Stimulated activated CD4-positive, alpha-beta T cell treated with anti-CD3 and anti-CD28 coated beads, Interleukin-1b, Interleukin-23, amount 100 ng/mL, for 4 hours (primary cell): ENCODE results near the gene OR2J2.
"Not testable (repeated sequence)": the region's sequence is repeated elsewhere in the genome, so short reads cannot be mapped to it uniquely, and the experiment has no call there.

Source experiments
- DNase-seq, 2 donors: peaks; one replicate each; pipeline ENCODE4 v3.0.0-alpha.2; 2020; ENCODE audit warnings: low read depth in 2 of 2

The OR2J2 gene

DNA sequence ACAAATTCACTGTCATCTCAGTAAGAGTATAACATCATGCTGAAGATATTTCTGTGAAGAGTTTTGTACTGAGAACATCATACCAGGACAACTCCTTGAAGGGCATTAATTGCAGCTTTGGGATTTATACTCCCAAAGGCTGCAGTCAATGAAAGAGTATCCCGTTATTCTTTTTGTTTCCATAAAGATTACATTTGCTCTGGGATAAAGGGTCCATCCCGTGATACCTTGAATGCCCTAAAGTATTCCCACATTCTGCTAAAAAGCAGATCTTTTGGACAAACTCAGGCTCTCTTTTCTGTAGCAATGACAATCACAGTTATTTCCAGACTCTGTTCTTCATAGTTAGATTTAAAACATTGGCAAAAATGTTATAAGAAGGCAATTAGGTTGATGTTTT lies at the start of gene OR2J2:
Gene OR2J2, plus strand, starts transcription at position 301 of the 400 bp plus-strand sequence. CDS start 2,729 bp downstream, outside the sequence.
- not testable (repeated sequence) for DNase-seq

GRCh38 chr6:29129326-29130012 lies 41.2 kb upstream of the OR2J2 start:
- no peak for DNase-seq

DNA sequence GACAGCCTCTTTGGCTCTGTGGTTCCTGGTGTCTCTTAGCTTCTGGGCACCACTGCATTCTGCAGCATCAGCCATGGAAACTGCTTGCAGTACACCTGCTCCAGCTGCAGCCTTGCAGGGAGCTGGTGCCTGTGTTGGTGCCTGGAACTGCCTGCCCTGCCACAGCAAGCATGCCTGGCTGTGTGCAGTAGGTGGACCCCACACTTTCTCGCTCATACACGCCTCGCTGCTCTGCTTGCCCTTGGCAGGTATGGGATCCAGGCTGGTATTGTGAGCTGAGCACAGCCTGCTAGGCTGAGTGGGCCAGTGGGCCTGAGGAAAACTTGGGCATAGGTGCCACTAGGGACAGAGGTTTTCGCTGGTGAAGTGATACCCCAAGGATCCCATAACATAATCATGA lies 40.1 kb upstream of the OR2J2 start:
- DNase-seq = no peak

DNA sequence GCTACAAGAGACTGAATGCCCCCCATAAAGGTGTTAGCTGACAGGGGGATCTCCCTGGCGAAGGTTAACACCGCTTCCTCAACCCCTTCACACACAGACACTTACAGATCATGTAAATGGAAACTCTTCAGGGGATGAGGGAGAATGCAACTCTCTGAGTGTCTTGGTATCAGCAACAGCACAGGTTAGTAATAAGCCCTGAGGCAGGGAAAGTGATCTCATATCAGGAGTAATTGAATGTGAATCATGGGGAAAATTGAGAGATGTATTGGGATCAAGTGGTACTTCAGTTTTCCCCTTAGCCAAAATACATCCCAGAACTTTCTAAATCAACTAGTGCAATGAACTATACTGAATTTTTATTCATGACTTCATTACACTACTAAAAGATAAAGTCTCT lies 39.0 kb upstream of the OR2J2 start:
- no peak for DNase-seq

GRCh38 chr6:29137724-29138123 lies 33.0 kb upstream of the OR2J2 start:
- no peak for DNase-seq

- DNase-seq = no peak
Observed at GRCh38 chr6:29141606-29142005, 29.1 kb upstream of the OR2J2 start.

DNA sequence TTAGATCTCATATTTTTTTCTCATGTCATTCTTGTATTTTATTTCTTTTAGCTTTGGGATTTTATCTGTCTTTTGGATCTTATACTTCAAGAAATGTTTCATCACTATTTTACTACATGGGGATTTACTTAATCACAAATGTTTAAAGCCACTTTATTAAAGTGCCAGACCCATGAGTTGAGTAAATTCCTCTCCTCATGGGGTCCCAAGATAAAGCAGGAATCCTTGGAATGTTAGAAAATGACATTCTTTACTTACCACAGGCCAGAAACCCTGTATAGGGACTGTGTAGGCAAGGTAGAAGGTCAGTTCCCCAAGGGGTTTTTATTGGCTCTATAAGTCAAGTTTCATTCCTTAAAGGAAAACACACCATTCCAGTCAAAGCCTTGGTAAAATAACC lies 28.4 kb upstream of the OR2J2 start:
- no peak for DNase-seq

DNA sequence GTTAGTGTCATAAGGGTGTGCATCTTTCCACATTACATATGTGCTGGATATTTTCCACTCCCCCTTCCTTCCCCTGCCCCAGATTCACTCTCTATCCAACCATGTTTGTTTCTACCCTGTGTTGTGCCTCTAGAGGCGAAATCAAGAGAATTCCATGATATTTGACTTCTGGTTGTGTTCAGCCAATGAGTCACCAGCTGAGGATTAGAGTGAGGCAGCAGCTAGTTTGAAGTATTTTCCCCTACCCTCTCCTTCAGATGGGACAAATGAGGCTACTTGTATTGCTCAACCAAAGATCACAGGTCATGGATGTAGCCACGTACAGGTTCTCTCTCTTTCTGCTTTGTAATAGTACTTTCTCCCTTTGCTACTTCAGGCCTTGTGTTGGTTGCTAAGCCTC lies 24.5 kb upstream of the OR2J2 start:
- DNase-seq = no peak

- no peak for DNase-seq
Observed at GRCh38 chr6:29147074-29147473, 23.6 kb upstream of the OR2J2 start.

GRCh38 chr6:29149444-29149843 lies 21.3 kb upstream of the OR2J2 start:
- not testable (repeated sequence) for DNase-seq

DNA sequence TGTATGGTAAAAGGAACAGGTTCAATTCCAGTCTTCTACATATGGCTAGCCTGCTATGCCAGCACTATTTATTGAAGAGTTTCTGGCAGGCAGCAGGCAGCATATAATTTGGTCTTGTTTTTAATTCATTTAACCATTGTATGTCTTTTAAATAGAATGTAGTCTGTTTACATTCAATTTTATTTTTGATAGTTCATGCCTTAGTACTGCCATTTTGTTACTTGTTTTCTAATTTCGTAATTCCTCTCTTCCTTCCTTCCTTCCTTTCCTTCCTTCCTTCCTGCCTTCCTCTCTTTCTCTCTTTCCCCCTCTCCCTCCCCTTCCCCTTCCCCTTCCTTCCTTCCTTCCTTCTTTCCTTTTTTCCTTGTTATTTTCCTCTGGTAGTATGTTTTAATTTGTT lies 17.6 kb upstream of the OR2J2 start:
- no peak for DNase-seq

- DNase-seq = not testable (repeated sequence)
Observed at GRCh38 chr6:29155182-29155581, 15.5 kb upstream of the OR2J2 start.

- not testable (repeated sequence) for DNase-seq
Observed at GRCh38 chr6:29159922-29160321, 10.8 kb upstream of the OR2J2 start.

GRCh38 chr6:29165571-29165970 lies 5.1 kb upstream of the OR2J2 start:
- DNase-seq = not testable (repeated sequence)

DNA sequence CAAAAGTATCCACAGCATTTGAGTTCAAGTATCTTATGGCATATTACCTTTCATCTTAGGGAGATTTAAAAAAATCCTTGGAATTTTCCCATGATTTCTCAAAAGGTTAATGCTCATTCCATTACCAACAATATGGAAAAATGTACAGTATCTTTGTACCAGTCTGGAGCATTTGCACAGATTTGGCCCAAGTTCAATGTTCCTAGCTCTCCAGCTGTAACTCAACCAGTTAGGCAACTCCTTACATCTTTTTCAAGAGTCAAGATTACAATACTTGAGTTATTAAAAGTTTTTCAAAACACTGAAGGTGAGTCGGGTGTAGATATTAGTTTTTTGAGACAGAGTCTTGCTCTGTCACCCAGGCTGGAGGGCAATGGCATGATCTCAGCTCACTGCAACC lies 1.0 kb downstream of the OR2J2 start:
- no peak for DNase-seq

DNA sequence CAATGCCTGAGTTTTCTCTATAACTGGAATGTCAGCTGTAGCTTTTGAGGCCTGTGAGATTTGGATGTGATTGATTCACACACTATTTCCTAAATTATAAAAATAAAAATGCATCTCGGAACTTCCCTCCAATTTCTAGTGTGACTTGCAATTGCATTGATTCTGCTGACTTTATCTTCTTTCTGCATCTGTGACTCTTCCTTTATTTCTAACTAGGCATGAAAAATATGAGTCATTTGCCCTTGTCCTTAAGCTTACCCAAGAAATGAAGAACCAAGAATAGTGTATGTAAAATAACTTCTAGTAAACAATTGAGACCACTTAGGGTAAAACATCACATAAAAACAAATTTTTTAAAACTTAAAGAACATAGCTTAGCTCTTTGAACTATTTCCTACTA lies 12.9 kb downstream of the OR2J2 start:
- no peak for DNase-seq

DNA sequence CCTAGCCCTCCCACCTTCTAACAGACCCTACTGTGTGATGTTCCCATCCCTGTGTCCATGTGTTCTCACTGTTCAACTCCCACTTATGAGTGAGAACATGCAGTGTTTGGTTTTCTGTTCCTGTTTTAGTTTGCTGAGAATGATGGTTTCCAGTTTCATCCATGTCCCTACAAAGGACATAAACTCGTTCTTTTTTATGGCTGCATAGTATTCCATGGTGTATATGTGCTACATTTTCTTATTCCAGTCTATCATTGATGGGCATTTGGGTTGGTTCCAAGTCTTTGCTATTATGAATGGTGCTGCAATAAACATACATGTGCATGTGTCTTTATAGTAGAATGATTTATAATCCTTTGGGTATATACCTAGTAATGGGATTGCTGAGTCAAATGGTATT lies 18.0 kb downstream of the OR2J2 start:
- not testable (repeated sequence) for DNase-seq

- no peak for DNase-seq
Observed at GRCh38 chr6:29200767-29201662, 30.3 kb downstream of the OR2J2 start.

GRCh38 chr6:29201966-29202365 lies 31.3 kb downstream of the OR2J2 start:
- DNase-seq = no peak

DNA sequence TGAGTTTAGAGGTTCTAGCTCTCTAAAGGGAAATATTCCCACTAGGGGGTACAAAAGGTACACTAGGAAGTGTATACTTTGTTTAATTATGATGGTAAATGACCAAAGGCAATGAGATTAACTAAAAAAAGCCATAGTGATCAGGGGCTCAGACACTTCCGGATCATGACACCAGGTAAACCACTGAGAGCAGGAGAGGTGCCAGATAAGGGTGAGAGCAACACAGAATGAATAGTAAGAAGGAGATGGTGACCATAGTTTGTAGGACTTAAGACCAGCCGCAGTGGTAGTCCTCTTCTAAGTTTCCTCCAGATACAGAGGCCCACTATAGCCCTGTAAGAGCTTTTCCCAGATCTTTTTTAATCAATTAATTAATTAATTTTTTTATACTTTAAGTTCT lies 40.8 kb downstream of the OR2J2 start:
- no peak for DNase-seq

DNA sequence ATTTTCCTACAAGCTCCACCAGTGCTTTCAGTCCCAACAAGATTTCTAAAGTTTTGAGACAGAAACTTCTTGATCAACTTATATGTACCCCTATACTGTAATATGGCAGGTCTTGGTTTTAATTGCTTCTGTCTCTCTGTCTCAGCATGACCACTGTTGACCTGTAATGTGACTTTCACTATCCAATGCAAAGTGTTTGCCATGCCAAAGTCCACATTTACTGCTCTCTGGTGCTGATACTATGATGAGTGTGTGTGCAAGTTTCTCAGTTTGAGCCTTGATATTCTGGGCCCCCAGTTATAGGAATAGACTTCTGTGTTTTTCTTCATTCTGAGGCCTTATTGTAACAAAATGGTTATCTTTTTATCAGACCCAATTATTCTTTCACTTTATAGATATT lies 45.8 kb downstream of the OR2J2 start:
- no peak for DNase-seq

DNA sequence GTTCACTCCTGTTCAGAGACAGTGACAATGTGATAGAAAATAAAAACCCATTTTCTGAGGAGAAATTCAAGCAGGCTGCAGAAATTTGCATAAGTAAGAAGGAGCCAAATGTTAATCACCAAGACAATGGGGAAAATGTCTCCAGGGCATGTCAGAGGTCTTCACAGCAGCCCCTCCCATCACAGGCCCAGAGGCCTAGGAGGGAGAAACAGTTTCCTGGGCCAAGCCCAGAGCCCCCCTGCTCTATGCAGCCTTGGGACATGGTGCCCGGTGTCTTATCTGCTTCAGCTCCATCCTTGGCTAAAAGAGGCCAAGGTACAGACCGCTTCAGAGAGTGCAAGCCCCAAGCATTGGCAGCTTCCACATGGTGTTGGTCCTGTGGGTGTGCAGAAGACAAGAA lies 46.5 kb downstream of the OR2J2 start:
- not testable (repeated sequence) for DNase-seq

- DNase-seq = not testable (repeated sequence)
Observed at GRCh38 chr6:29218056-29218455, 47.3 kb downstream of the OR2J2 start.
